ENCODE results near the gene MAP3K14.

DNA sequence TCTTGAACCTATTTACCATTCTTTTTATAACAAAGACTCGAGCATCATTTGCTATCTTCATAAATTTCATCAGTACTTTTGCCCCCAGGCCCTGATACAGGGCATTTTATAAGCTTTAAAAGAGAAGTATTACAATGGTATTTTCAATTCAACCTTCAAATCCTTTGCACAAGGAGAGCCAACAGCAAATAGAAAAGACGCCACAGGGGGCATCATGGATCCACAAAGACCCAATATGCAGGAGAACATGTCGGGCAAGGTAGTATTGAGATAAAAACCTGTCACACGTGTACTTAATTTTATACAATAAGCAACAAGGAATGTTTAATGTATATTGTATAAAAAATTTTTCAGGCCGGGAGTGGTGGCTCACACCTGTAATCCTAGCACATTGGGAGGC, 10.2 kb downstream of the MAP3K14 start:
- TF ChIP-seq, protein P1, sequence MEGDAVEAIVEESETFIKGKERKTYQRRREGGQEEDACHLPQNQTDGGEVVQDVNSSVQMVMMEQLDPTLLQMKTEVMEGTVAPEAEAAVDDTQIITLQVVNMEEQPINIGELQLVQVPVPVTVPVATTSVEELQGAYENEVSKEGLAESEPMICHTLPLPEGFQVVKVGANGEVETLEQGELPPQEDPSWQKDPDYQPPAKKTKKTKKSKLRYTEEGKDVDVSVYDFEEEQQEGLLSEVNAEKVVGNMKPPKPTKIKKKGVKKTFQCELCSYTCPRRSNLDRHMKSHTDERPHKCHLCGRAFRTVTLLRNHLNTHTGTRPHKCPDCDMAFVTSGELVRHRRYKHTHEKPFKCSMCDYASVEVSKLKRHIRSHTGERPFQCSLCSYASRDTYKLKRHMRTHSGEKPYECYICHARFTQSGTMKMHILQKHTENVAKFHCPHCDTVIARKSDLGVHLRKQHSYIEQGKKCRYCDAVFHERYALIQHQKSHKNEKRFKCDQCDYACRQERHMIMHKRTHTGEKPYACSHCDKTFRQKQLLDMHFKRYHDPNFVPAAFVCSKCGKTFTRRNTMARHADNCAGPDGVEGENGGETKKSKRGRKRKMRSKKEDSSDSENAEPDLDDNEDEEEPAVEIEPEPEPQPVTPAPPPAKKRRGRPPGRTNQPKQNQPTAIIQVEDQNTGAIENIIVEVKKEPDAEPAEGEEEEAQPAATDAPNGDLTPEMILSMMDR (IDR thresholded peaks at IDR 0.05; ENCODE audit: insufficient read depth, low read length, poor library complexity, severe bottlenecking) = no peak
- TF ChIP-seq EZH2phosphoT487 (conservative IDR thresholded peaks at IDR 0.05; ENCODE audit: low read length) = no peak
